Kidney (tissue), 22 donors: Measurements from ENCODE around the gene ARL6IP6. TPM values are rescaled to one million over a fixed set of nuclear protein-coding genes. Genes with fewer than 3 reads are reported as not detected.

Experiments used
- DNase-seq, 5 donors: peaks; one replicate each; pipeline ENCODE4 v3.0.0-alpha.2; 2013 to 2020
- FAIRE-seq: peaks from 2 replicates; lab custom pipeline; 2012; peaks lifted over from hg19 to GRCh38; lab: Jason Lieb, UNC
- H3K27ac ChIP-seq, 2 donors: one replicate each; pipeline ENCODE4 v1.7.0; 2013; ENCODE audit warnings: low read depth in 2 of 2, low read length in 2 of 2, inconsistent platforms in 1 of 2
- H3K27me3 ChIP-seq: one replicate; pipeline ENCODE4 v1.7.1; 2013; ENCODE audit warnings: low read length, inconsistent platforms; ENCODE audit not compliant: control insufficient read depth, insufficient read depth
- H3K36me3 ChIP-seq, 3 donors: one replicate each; pipeline versions ENCODE4 v1.7.0 to v1.7.1; 2013; ENCODE audit warnings: low read length in 3 of 3, control low read depth in 1 of 3, inconsistent platforms in 1 of 3; ENCODE audit not compliant: insufficient read depth in 3 of 3, control insufficient read depth in 2 of 3
- H3K4me1 ChIP-seq, 3 donors: one replicate each; pipeline versions ENCODE4 v1.7.0 to v1.7.1; 2013; ENCODE audit warnings: low read length in 3 of 3, inconsistent platforms in 1 of 3, low read depth in 1 of 3; ENCODE audit not compliant: control insufficient read depth in 2 of 3, insufficient read depth in 2 of 3
- H3K4me3 ChIP-seq, 3 donors: one replicate each; pipeline versions ENCODE4 v1.7.0 to v1.8.1; 2013; ENCODE audit warnings: low read length in 3 of 3, control low read depth in 1 of 3, inconsistent platforms in 1 of 3
- H3K9ac ChIP-seq, 3 donors: one replicate each; pipeline versions ENCODE4 v1.7.0 to v1.7.1; 2013; ENCODE audit warnings: low read length in 3 of 3, control low read depth in 1 of 3, inconsistent platforms in 1 of 3
- H3K9me3 ChIP-seq, 3 donors: one replicate each; pipeline versions ENCODE4 v1.7.0 to v1.7.1; 2013; ENCODE audit warnings: low read length in 3 of 3, control low read depth in 1 of 3, inconsistent platforms in 1 of 3; ENCODE audit not compliant: control insufficient read depth in 2 of 3, insufficient read depth in 1 of 3
- intact Hi-C: fragments of 100-400 bp; cut with DNase I; formaldehyde crosslinking; loops from one replicate; pipeline ENCODE4 v1.11.1; 2022
- long read RNA-seq, 10 donors: library from polyadenylated mRNA in 1 of 10; unstranded in 1 of 10; transcript quantifications; one replicate each; pipeline ENCODE4 v2.0.0 and lab custom pipeline, GENCODE V29; 2021 to 2026
- polyA plus RNA-seq: library from polyadenylated mRNA; stranded (reverse); fragments of 350-450 nt; fragmentation: Illumina TruSeq; extraction: RNeasy Lipid Tissue Mini Kit (QIAGEN cat#74804); gene quantifications from one replicate; pipeline ENCODE4 v1.2.3, GENCODE V29; 2014; ENCODE audit warnings: low read depth, low replicate concordance; ENCODE audit not compliant: insufficient read depth
- total RNA-seq: library from RNA; stranded (reverse); fragmentation: NEBNext Ultra II Directional; extraction: Animal tissue kit (Norgen Biotek cat#: 25700); gene quantifications from one replicate; pipeline ENCODE4 v1.2.1, GENCODE V29; 2021
- TF ChIP-seq, protein P1 (sequence below): IDR thresholded peaks from 3 replicates; pipeline ENCODE4 v1.5.1; 2012; ENCODE audit warnings: mild to moderate bottlenecking, moderate library complexity, borderline replicate concordance; ENCODE audit not compliant: insufficient read depth; ENCODE audit errors: extremely low read depth
- donor health status: control.
- donor health status: control.
- donor health status: control.
- donor health status: control.
- donor health status: control.
- donor health status: DM: yes; HTN: yes; CAD: no.
- donor health status: Normal renal cell carcinoma (clear cell type).

ARL6IP6 gene
- total RNA-seq (15.5 TPM), polyA plus RNA-seq (9.3 TPM)
- long read RNA-seq, donor 1, transcript ARL6IP6-201 (4 exons, 2,805 nt) = major isoform, 18 of 20 reads
- long read RNA-seq, donor 1, partial matches to known transcripts = 0 of 20 reads
- long read RNA-seq, donor 1, other reads (novel, unspliced or antisense) = 0 of 20 reads
- long read RNA-seq, donor 2, transcript ARL6IP6-201 (4 exons, 2,805 nt) = major isoform, 15 of 24 reads
- long read RNA-seq, donor 2, partial matches to known transcripts = 7 of 24 reads
- long read RNA-seq, donor 2, other reads (novel, unspliced or antisense) = 0 of 24 reads
- long read RNA-seq, donor 3, transcript ARL6IP6-201 (4 exons, 2,805 nt) = major isoform, 18 of 20 reads
- long read RNA-seq, donor 3, partial matches to known transcripts = 0 of 20 reads
- long read RNA-seq, donor 3, other reads (novel, unspliced or antisense) = 0 of 20 reads
- long read RNA-seq, donor 4, transcript ARL6IP6-201 (4 exons, 2,805 nt) = major isoform, 15 of 15 reads
- long read RNA-seq, donor 4, partial matches to known transcripts = 0 of 15 reads
- long read RNA-seq, donor 4, other reads (novel, unspliced or antisense) = 0 of 15 reads
- long read RNA-seq, donor 5, partial matches to known transcripts = 0 of 2 reads
- long read RNA-seq, donor 5, other reads (novel, unspliced or antisense) = 0 of 2 reads
- long read RNA-seq, donor 6, transcript ARL6IP6-201 (4 exons, 2,805 nt) = major isoform, 16 of 18 reads
- long read RNA-seq, donor 6, partial matches to known transcripts = 0 of 18 reads
- long read RNA-seq, donor 6, other reads (novel, unspliced or antisense) = 0 of 18 reads
- long read RNA-seq, donor 7, transcript ARL6IP6-201 (4 exons, 2,805 nt) = major isoform, 12 of 21 reads
- long read RNA-seq, donor 7, partial matches to known transcripts = 1 of 21 reads
- long read RNA-seq, donor 7, other reads (novel, unspliced or antisense) = 7 of 21 reads
- long read RNA-seq, donor 8, transcript ARL6IP6-201 (4 exons, 2,805 nt) = major isoform, 20 of 30 reads
- long read RNA-seq, donor 8, partial matches to known transcripts = 10 of 30 reads
- long read RNA-seq, donor 8, other reads (novel, unspliced or antisense) = 0 of 30 reads
- long read RNA-seq, donor 9, transcript ARL6IP6-201 (4 exons, 2,805 nt) = major isoform, 9 of 9 reads
- long read RNA-seq, donor 9, partial matches to known transcripts = 0 of 9 reads
- long read RNA-seq, donor 9, other reads (novel, unspliced or antisense) = 0 of 9 reads
- long read RNA-seq, donor 10, transcript ARL6IP6-201 (4 exons, 2,805 nt) = major isoform, 8 of 21 reads
- long read RNA-seq, donor 10, partial matches to known transcripts = 12 of 21 reads
- long read RNA-seq, donor 10, other reads (novel, unspliced or antisense) = 0 of 21 reads

- H3K9me3 ChIP-seq = no peaks in the 10 kb centered on the region
- peaks cover 2 to 6% (median 4%) of the 10 kb centered on the region in 3 donors for H3K4me1 ChIP-seq
- intact Hi-C loops = no loop called here
- H3K36me3 ChIP-seq = peaks cover 0 to 3% (median 2%) of the 10 kb centered on the region in 3 donors
- H3K27me3 ChIP-seq = no peaks in the 10 kb centered on the region
- FAIRE-seq (no peak), DNase-seq (peak; percentile 95 to 98 (median 97))
- TF ChIP-seq, protein P1, sequence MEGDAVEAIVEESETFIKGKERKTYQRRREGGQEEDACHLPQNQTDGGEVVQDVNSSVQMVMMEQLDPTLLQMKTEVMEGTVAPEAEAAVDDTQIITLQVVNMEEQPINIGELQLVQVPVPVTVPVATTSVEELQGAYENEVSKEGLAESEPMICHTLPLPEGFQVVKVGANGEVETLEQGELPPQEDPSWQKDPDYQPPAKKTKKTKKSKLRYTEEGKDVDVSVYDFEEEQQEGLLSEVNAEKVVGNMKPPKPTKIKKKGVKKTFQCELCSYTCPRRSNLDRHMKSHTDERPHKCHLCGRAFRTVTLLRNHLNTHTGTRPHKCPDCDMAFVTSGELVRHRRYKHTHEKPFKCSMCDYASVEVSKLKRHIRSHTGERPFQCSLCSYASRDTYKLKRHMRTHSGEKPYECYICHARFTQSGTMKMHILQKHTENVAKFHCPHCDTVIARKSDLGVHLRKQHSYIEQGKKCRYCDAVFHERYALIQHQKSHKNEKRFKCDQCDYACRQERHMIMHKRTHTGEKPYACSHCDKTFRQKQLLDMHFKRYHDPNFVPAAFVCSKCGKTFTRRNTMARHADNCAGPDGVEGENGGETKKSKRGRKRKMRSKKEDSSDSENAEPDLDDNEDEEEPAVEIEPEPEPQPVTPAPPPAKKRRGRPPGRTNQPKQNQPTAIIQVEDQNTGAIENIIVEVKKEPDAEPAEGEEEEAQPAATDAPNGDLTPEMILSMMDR = no peak
- peak within 1 kb of the TSS; percentile 98 for H3K27ac ChIP-seq
- H3K9ac ChIP-seq = peak within 1 kb of the TSS; percentile 87 to 96 (median 94)
- peak within 1 kb of the TSS; percentile 80 to 90 (median 89) for H3K4me3 ChIP-seq
Measured at GRCh38 chr2:152718076-152718908, at the start of gene ARL6IP6. TSS of gene ARL6IP6 (plus strand) at chr2:152718620. CDS start at chr2:152718625, 5 bp downstream.

DNA sequence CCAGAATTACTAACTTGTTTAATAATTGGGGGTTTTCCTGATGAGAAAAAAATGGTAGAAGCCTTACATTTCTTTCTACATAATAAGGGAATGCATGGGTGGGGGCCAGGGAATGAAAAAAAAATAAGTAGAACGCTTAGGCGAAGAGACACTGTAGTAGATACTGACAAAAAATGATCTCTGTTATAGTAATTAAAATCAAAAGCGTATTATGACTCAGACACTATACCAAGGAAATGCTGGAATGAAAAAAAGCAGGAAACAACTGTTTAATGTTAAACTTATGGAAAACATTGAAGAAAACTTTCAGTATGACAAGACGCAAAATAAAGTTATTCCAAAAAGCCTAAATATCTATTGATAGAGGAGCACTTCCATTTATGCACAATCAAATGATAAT lies 44.1 kb upstream of the ARL6IP6 start:
- Histone ChIP-seq H3K4me1 (no peaks in the 10 kb centered on the region), H3K9ac (no peak overlapping the region), H3K27ac (no peak overlapping the region), H3K9me3 (no peaks in the 10 kb centered on the region), H3K36me3 (peaks cover 2 to 21% (median 15%) of the 10 kb centered on the region in 3 donors), H3K27me3 (no peaks in the 10 kb centered on the region), H3K4me3 (no peak overlapping the region)
- intact Hi-C loops = no loop called here
- TF ChIP-seq, protein P1 = no peak
- DNase-seq = no peak
- no peak for FAIRE-seq

- Histone ChIP-seq H3K4me3 (no peak overlapping the region), H3K36me3 (peaks cover 2 to 25% (median 13%) of the 10 kb centered on the region in 3 donors), H3K9me3 (no peaks in the 10 kb centered on the region), H3K27ac (no peak overlapping the region), H3K9ac (no peak overlapping the region), H3K27me3 (no peaks in the 10 kb centered on the region), H3K4me1 (no peaks in the 10 kb centered on the region)
- intact Hi-C loops = no loop called here
- FAIRE-seq (no peak), DNase-seq (no peak)
- TF ChIP-seq, protein P1 = no peak
Measured at GRCh38 chr2:152676461-152676860, 42.0 kb upstream of the ARL6IP6 start.
